Immature natural killer cell (primary cell): ENCODE data around the gene DHH. TPM values are rescaled to one million over a fixed set of nuclear protein-coding genes. Genes with fewer than 3 reads are reported as not detected.

Source experiments
- DNase-seq, 3 donors: peaks; one replicate each; pipeline ENCODE4 v3.0.0; 2022; ENCODE audit warnings: mixed read lengths in 1 of 3
- H3K27ac Mint-ChIP-seq, 6 donors: one replicate each; pipeline ENCODE4 v1.8.0; 2020; ENCODE audit warnings: mixed read lengths in 6 of 6, mild to moderate bottlenecking in 5 of 6, inconsistent platforms in 4 of 6, moderate library complexity in 3 of 6
- H3K27me3 Mint-ChIP-seq, 3 donors: one replicate each; pipeline ENCODE4 v1.8.0; 2020 to 2021; ENCODE audit warnings: low read depth in 3 of 3, mild to moderate bottlenecking in 3 of 3, mixed read lengths in 3 of 3, moderate library complexity in 3 of 3, inconsistent platforms in 1 of 3
- H3K36me3 Mint-ChIP-seq, 3 donors: one replicate each; pipeline ENCODE4 v1.8.0; 2020; ENCODE audit warnings: mixed read lengths in 3 of 3, inconsistent platforms in 2 of 3, mild to moderate bottlenecking in 2 of 3
- H3K4me1 Mint-ChIP-seq, 2 donors: one replicate each; pipeline ENCODE4 v1.8.0; 2020; ENCODE audit warnings: inconsistent platforms in 2 of 2, mild to moderate bottlenecking in 2 of 2, mixed read lengths in 2 of 2, moderate library complexity in 1 of 2
- H3K4me3 Mint-ChIP-seq, 5 donors: one replicate each; pipeline ENCODE4 v1.8.0; 2020; ENCODE audit warnings: mild to moderate bottlenecking in 5 of 5, mixed read lengths in 5 of 5, inconsistent platforms in 3 of 5, moderate library complexity in 3 of 5
- H3K9me3 Mint-ChIP-seq, 6 donors: one replicate each; pipeline ENCODE4 v1.8.0; 2020; ENCODE audit warnings: mild to moderate bottlenecking in 6 of 6, mixed read lengths in 6 of 6, inconsistent platforms in 4 of 6, moderate library complexity in 3 of 6
- polyA plus RNA-seq, 3 donors: library from polyadenylated mRNA; unstranded; fragments of 300-500 nt; fragmentation: Illumina TruSeq; gene quantifications; one replicate each; pipeline ENCODE4 v1.2.3, GENCODE V29; 2021

DHH gene
- polyA plus RNA-seq, 3 donors from 2014 or later = not detected

- no peak overlapping the region for H3K4me3 Mint-ChIP-seq
- peaks cover 12 to 20% (median 17%) of the 10 kb centered on the region in 3 donors for H3K27me3 Mint-ChIP-seq
- DNase-seq = no peak
- peaks cover 10 to 46% (median 20%) of the 10 kb centered on the region in 3 donors for H3K36me3 Mint-ChIP-seq
- peaks cover 11 to 22% of the 10 kb centered on the region in 2 donors for H3K4me1 Mint-ChIP-seq
- no peaks in the 10 kb centered on the region for H3K9me3 Mint-ChIP-seq
- H3K27ac Mint-ChIP-seq = no peak overlapping the region
These were observed 2.8 kb upstream of the DHH start for GRCh38 chr12:49097381-49097780.

GRCh38 chr12:49094975-49095365 lies 369 bp upstream of the DHH start:
- peak overlapping the region in 4 of 5 donors; percentile 4 to 64 (median 19) for H3K4me3 Mint-ChIP-seq
- no peak overlapping the region for H3K27ac Mint-ChIP-seq
- no peaks in the 10 kb centered on the region for H3K9me3 Mint-ChIP-seq
- H3K4me1 Mint-ChIP-seq = peaks cover 31 to 44% of the 10 kb centered on the region in 2 donors
- H3K27me3 Mint-ChIP-seq = peaks cover 22 to 42% (median 26%) of the 10 kb centered on the region in 3 donors
- no peak for DNase-seq
- H3K36me3 Mint-ChIP-seq = peaks cover 4 to 29% (median 12%) of the 10 kb centered on the region in 3 donors

DNA sequence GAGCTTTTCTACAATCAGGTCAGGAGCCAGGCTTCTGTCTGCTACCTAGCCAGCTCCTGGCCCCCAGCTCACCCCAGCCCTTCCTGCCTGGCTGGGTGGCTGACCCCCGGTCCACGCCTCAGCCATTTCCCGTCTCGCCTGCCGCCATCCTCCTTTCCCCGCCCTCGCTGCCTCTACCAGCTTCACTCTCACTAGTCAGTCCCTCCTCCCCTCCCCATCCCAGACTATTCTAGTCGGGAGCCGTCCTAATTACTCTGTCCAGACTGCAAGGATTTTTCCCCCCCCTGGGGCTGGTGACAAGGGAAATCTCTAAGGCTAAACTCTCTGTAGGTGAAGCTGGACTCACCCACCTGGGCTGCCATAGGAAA lies 825 bp downstream of the DHH start:
- H3K4me3 Mint-ChIP-seq = peak overlapping the region in 4 of 5 donors; percentile 29 to 60 (median 48)
- no peak for DNase-seq
- H3K9me3 Mint-ChIP-seq = no peaks in the 10 kb centered on the region
- no peak overlapping the region for H3K27ac Mint-ChIP-seq
- peaks cover 0 to 25% (median 10%) of the 10 kb centered on the region in 3 donors for H3K36me3 Mint-ChIP-seq
- peaks cover 22 to 43% (median 30%) of the 10 kb centered on the region in 3 donors for H3K27me3 Mint-ChIP-seq
- peaks cover 40 to 52% of the 10 kb centered on the region in 2 donors for H3K4me1 Mint-ChIP-seq

GRCh38 chr12:49092816-49093406 lies 1.7 kb downstream of the DHH start:
- Mint-ChIP-seq H3K27ac (no peak overlapping the region), H3K36me3 (peaks cover 0 to 17% (median 4%) of the 10 kb centered on the region in 3 donors), H3K4me3 (no peak overlapping the region), H3K9me3 (no peaks in the 10 kb centered on the region), H3K4me1 (peaks cover 49 to 61% of the 10 kb centered on the region in 2 donors), H3K27me3 (peaks cover 22 to 52% (median 31%) of the 10 kb centered on the region in 3 donors)
- no peak for DNase-seq

DNA sequence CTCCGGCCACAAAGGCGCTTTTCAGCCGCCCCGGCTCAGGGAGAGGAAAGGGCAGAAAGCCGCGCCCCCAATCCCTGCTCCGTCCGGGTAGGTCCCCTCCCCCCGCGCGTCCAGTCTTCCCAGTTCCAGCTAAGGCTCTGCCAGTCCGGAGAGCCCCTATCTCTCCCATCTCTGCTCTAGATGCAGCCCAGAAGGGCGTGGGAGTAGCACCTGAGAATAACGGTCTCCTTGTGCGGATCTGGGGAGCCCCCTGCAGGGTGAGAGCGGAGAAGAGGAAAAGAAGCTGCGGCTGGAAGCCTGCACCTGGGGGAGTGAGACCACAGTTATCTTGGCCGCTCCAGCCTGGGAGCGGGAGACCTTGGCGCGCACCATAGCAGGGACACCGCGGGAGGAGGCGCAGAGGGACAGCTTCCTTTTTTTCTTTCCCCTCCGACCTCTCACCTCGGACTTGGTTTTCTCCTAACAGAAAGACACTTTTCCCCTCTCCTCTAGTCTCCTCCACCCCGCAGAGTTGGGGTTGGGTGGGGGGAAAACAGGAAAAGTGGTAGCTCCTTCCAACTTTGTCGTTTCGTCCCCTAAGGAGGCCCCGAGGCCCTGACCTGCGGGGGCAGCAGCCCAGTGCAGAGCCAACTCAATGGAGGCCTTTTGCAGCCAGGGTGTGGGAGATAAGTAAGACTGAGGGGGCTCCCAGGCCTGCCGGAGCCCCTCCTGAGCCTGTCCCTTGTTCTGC lies 2.4 kb downstream of the DHH start:
- Mint-ChIP-seq H3K9me3 (no peaks in the 10 kb centered on the region), H3K36me3 (peaks cover 0 to 15% (median 4%) of the 10 kb centered on the region in 3 donors), H3K4me1 (peaks cover 49 to 64% of the 10 kb centered on the region in 2 donors), H3K27ac (no peak overlapping the region), H3K27me3 (peaks cover 25 to 52% (median 31%) of the 10 kb centered on the region in 3 donors), H3K4me3 (peak overlapping the region in 4 of 5 donors; percentile 10 to 53 (median 22))
- DNase-seq = no peak

DNA sequence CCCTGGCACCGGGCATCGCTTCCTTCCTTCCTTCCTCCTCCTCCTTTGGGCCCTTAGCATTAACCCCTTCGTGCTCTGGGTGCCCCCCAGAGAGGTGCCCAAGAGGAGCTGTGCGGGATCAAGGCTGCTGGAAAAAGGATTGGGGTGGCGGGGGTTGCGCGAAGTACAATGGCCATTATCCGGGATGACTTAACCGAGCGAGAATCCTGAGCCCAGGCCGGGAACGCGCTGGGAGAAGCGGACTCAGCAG lies 2.8 kb downstream of the DHH start:
- H3K27me3 Mint-ChIP-seq = peaks cover 28 to 52% (median 28%) of the 10 kb centered on the region in 3 donors
- peaks cover 49 to 64% of the 10 kb centered on the region in 2 donors for H3K4me1 Mint-ChIP-seq
- H3K27ac Mint-ChIP-seq = no peak overlapping the region

DNA sequence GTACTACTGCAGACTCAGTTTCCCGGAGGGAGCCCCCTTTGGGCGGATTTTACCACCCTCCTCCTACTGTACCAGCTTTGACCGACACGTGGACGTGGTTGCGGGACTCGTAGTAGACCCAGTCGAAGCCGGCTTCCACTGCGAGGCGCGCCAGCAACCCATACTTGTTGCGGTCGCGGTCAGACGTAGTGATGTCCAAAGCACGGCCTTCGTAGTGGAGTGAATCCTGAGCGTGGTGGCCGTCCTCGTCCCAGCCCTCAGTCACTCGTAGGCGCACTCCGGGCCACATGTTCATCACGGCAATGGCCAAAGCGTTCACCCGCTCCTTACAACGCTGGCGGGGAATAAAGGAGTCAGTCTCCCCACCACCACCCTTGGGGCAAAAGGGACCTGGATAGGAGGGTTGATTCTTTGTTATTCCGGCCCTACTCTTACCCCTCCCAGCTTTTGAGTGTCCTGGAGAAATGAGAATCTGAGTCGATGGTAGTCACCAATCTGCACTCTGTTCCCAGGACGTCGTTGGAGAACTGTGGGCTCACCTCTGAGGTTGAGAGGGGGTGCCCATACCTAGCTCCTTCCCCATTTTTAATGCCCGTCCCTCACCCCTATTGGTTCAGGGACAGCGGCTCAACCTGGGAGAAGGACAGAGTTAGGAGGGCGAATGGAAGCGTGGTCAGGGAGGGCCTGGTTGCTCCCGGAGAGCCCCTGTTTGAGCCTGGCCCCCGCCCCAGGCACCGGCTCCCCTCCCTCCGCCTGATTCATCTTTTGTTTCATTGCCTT lies 3.4 kb downstream of the DHH start:
- H3K36me3 Mint-ChIP-seq = peaks cover 0 to 11% (median under 1%) of the 10 kb centered on the region in 3 donors
- peak overlapping the region; percentile 15 to 66 (median 28) for H3K4me3 Mint-ChIP-seq
- DNase-seq = no peak
- no peak overlapping the region for H3K27ac Mint-ChIP-seq
- peaks cover 28 to 52% (median 28%) of the 10 kb centered on the region in 3 donors for H3K27me3 Mint-ChIP-seq
- peaks cover 49 to 64% of the 10 kb centered on the region in 2 donors for H3K4me1 Mint-ChIP-seq
- H3K9me3 Mint-ChIP-seq = no peaks in the 10 kb centered on the region

More for the DNA sequence above, 2.8 kb downstream of the DHH start:
- Mint-ChIP-seq H3K4me3 (peak overlapping the region in 2 of 5 donors; percentile 10 to 26), H3K9me3 (no peaks in the 10 kb centered on the region), H3K36me3 (peaks cover 0 to 14% (median 4%) of the 10 kb centered on the region in 3 donors)
- no peak for DNase-seq

GRCh38 chr12:49089821-49090773 lies 4.5 kb downstream of the DHH start:
- Mint-ChIP-seq H3K27me3 (peaks cover 24 to 51% (median 27%) of the 10 kb centered on the region in 3 donors), H3K4me3 (peak overlapping the region; percentile 73 to 78 (median 76)), H3K4me1 (peaks cover 48 to 59% of the 10 kb centered on the region in 2 donors), H3K27ac (no peak overlapping the region), H3K36me3 (peaks cover 0 to 3% (median 3%) of the 10 kb centered on the region in 3 donors), H3K9me3 (no peaks in the 10 kb centered on the region)
- DNase-seq = peak in 2 of 3 donors; percentile 37 to 39

- DNase-seq = no peak
- Mint-ChIP-seq H3K4me3 (peak overlapping the region in 4 of 5 donors; percentile 12 to 74 (median 60)), H3K27me3 (peaks cover 23 to 50% (median 25%) of the 10 kb centered on the region in 3 donors), H3K27ac (peak overlapping the region in 1 of 6 donors; percentile 44), H3K36me3 (peaks cover 0 to 3% (median 0%) of the 10 kb centered on the region in 3 donors), H3K4me1 (peaks cover 44 to 52% of the 10 kb centered on the region in 2 donors), H3K9me3 (no peaks in the 10 kb centered on the region)
These were observed 5.7 kb downstream of the DHH start for GRCh38 chr12:49088932-49089330.

- DNase-seq = peak; percentile 69 to 75 (median 73)
- Mint-ChIP-seq H3K4me3 (peak overlapping the region; percentile 41 to 67 (median 56)), H3K9me3 (no peaks in the 10 kb centered on the region), H3K27ac (peak overlapping the region in 4 of 6 donors; percentile 40 to 60 (median 44)), H3K27me3 (peaks cover 19 to 46% (median 21%) of the 10 kb centered on the region in 3 donors), H3K36me3 (peaks cover 0 to 3% (median 0%) of the 10 kb centered on the region in 3 donors), H3K4me1 (peaks cover 38 to 46% of the 10 kb centered on the region in 2 donors)
These were observed 6.3 kb downstream of the DHH start for GRCh38 chr12:49088150-49088931.

- Mint-ChIP-seq H3K27ac (no peak overlapping the region), H3K4me3 (no peak overlapping the region)
These were observed 8.5 kb downstream of the DHH start for GRCh38 chr12:49086116-49086515.

GRCh38 chr12:49084438-49084837 lies 10.2 kb downstream of the DHH start:
- peaks cover 0 to 3% (median 0%) of the 10 kb centered on the region in 3 donors for H3K36me3 Mint-ChIP-seq
- peaks cover 14 to 15% of the 10 kb centered on the region in 2 donors for H3K4me1 Mint-ChIP-seq
- no peaks in the 10 kb centered on the region for H3K9me3 Mint-ChIP-seq
- no peak overlapping the region for H3K4me3 Mint-ChIP-seq
- peaks cover 3 to 21% (median 12%) of the 10 kb centered on the region in 3 donors for H3K27me3 Mint-ChIP-seq
- H3K27ac Mint-ChIP-seq = no peak overlapping the region
- no peak for DNase-seq

More at GRCh38 chr12:49086116-49086515, 8.5 kb downstream of the DHH start:
- peaks cover 14 to 28% (median 14%) of the 10 kb centered on the region in 3 donors for H3K27me3 Mint-ChIP-seq
- peaks cover 0 to 3% (median 0%) of the 10 kb centered on the region in 3 donors for H3K36me3 Mint-ChIP-seq
- no peaks in the 10 kb centered on the region for H3K9me3 Mint-ChIP-seq
- DNase-seq = no peak
- H3K4me1 Mint-ChIP-seq = peaks cover 28 to 30% of the 10 kb centered on the region in 2 donors
